Measurements from ENCODE around the gene HOXC12. TPM values are rescaled to one million over a fixed set of nuclear protein-coding genes. Genes with fewer than 3 reads are reported as not detected.

HOXC12 gene
- total RNA-seq, 1 donor from 2014 or later, result not detected

- no peaks in the 10 kb centered on the region for H3K36me3 Mint-ChIP-seq
- H3K4me3 Mint-ChIP-seq, result no peak overlapping the region
- H3K27ac Mint-ChIP-seq, result no peak overlapping the region
- H3K4me1 Mint-ChIP-seq (ENCODE audit: unreplicated experiment), result no peaks in the 10 kb centered on the region
- no peak for TF ChIP-seq CTCF (conservative IDR thresholded peaks at IDR 0.05)
- H3K9me3 Mint-ChIP-seq, result peaks cover 3% of the 10 kb centered on the region
- H3K27me3 Mint-ChIP-seq, result peaks cover 100% of the 10 kb centered on the region
- DNase-seq (ENCODE audit: extremely low spot score, unreplicated experiment), result no peak
Measured at GRCh38 chr12:53928054-53928835, 26.5 kb upstream of the HOXC12 start.

- DNase-seq (ENCODE audit: extremely low spot score, unreplicated experiment), result no peak
- Mint-ChIP-seq H3K4me3 (no peak overlapping the region), H3K9me3 (peaks cover 3% of the 10 kb centered on the region), H3K4me1 (ENCODE audit: unreplicated experiment) (no peaks in the 10 kb centered on the region), H3K36me3 (no peaks in the 10 kb centered on the region), H3K27ac (no peak overlapping the region), H3K27me3 (peaks cover 100% of the 10 kb centered on the region)
- TF ChIP-seq CTCF (conservative IDR thresholded peaks at IDR 0.05), result no peak
Measured at GRCh38 chr12:53929527-53929926, 25.2 kb upstream of the HOXC12 start.

- Mint-ChIP-seq H3K36me3 (no peaks in the 10 kb centered on the region), H3K9me3 (peaks cover 3% of the 10 kb centered on the region), H3K27me3 (peaks cover 100% of the 10 kb centered on the region), H3K4me1 (ENCODE audit: unreplicated experiment) (peaks cover 7% of the 10 kb centered on the region), H3K27ac (no peak overlapping the region), H3K4me3 (no peak overlapping the region)
- TF ChIP-seq CTCF (conservative IDR thresholded peaks at IDR 0.05), result no peak
- DNase-seq (ENCODE audit: extremely low spot score, unreplicated experiment), result no peak
Measured at GRCh38 chr12:53930591-53931255, 24.0 kb upstream of the HOXC12 start.

GRCh38 chr12:53931844-53932581 is 22.7 kb upstream of the HOXC12 start:
- TF ChIP-seq CTCF (conservative IDR thresholded peaks at IDR 0.05), result no peak
- H3K27ac Mint-ChIP-seq, result no peak overlapping the region
- peaks cover 2% of the 10 kb centered on the region for H3K36me3 Mint-ChIP-seq
- no peak overlapping the region for H3K4me3 Mint-ChIP-seq
- no peak for DNase-seq (ENCODE audit: extremely low spot score, unreplicated experiment)
- peaks cover 8% of the 10 kb centered on the region for H3K4me1 Mint-ChIP-seq (ENCODE audit: unreplicated experiment)
- peaks cover 100% of the 10 kb centered on the region for H3K27me3 Mint-ChIP-seq
- peaks cover 3% of the 10 kb centered on the region for H3K9me3 Mint-ChIP-seq

- Mint-ChIP-seq H3K4me3 (no peak overlapping the region), H3K27me3 (peaks cover 100% of the 10 kb centered on the region), H3K4me1 (ENCODE audit: unreplicated experiment) (peaks cover 8% of the 10 kb centered on the region), H3K36me3 (peaks cover 5% of the 10 kb centered on the region), H3K9me3 (peaks cover 3% of the 10 kb centered on the region), H3K27ac (no peak overlapping the region)
- no peak for DNase-seq (ENCODE audit: extremely low spot score, unreplicated experiment)
- no peak for TF ChIP-seq CTCF (conservative IDR thresholded peaks at IDR 0.05)
Measured at GRCh38 chr12:53932915-53933314, 21.8 kb upstream of the HOXC12 start.

Measured in type B pancreatic cell (in vitro differentiated cells).